Left cardiac atrium (tissue), 4 donors: ENCODE results near the gene AGR2. TPM values are rescaled to one million over a fixed set of nuclear protein-coding genes. Genes with fewer than 3 reads are reported as not detected.
"Not testable (repeated sequence)": the region's sequence is repeated elsewhere in the genome, so short reads cannot be mapped to it uniquely, and the experiment has no call there.

ENCODE experiments used
- ATAC-seq, 2 donors: fragments of 200-7000 bp; cut with Tn5 transposase; one replicate each; pipeline ENCODE4 v1.9.1; 2020; ENCODE audit warnings: mild to moderate bottlenecking in 2 of 2, moderate library complexity in 2 of 2
- DNase-seq: peaks from one replicate; pipeline ENCODE4 v3.0.0-alpha.2; 2020
- intact Hi-C, 2 donors: fragments of 100-400 bp; cut with DNase I; formaldehyde crosslinking; loops; one replicate each; pipeline versions ENCODE4 v1.14.1 to v1.15.1; 2022 to 2023
- total RNA-seq, 2 donors: library from RNA; stranded (reverse); fragmentation: NEBNext Ultra II Directional; extraction: Animal tissue kit (Norgen Biotek cat#: 25700); gene quantifications; one replicate each; pipeline ENCODE4 v1.2.1, GENCODE V29; 2021
- donor health status: DM: no; HTN: yes; CAD: no.
- donor health status: DM: no; HTN: yes; CAD: no; lungs with severe emphysema.
- donor health status: DM: yes; HTN: yes; CAD: no.
- donor health status: Dilated cardiomyopathy.

Gene AGR2
- total RNA-seq, 2 donors from 2014 or later = not detected

- ATAC-seq = no peak
- DNase-seq = no peak
- intact Hi-C loops = no loop called here
Measured at GRCh38 chr7:16780596-16780995, 24.2 kb downstream of the AGR2 start.

GRCh38 chr7:16779051-16779450 is 25.7 kb downstream of the AGR2 start:
- DNase-seq = no peak
- no peak for ATAC-seq
- intact Hi-C loops = no loop called here

- DNase-seq = no peak
- ATAC-seq = no peak
- intact Hi-C loops = no loop called here
Measured at GRCh38 chr7:16778476-16778875, 26.3 kb downstream of the AGR2 start.

- DNase-seq = no peak
- ATAC-seq = no peak
- intact Hi-C loops = no loop called here
Measured at GRCh38 chr7:16776053-16776452, 28.7 kb downstream of the AGR2 start.

GRCh38 chr7:16774986-16775385 is 29.8 kb downstream of the AGR2 start:
- intact Hi-C loops = no loop called here
- ATAC-seq (no peak), DNase-seq (no peak)

- DNase-seq (no peak), ATAC-seq (no peak)
- intact Hi-C loops = no loop called here
Measured at GRCh38 chr7:16774294-16774693, 30.5 kb downstream of the AGR2 start.

GRCh38 chr7:16773884-16774283 is 30.9 kb downstream of the AGR2 start:
- intact Hi-C loops = no loop called here
- ATAC-seq = no peak

GRCh38 chr7:16773326-16773725 is 31.5 kb downstream of the AGR2 start:
- intact Hi-C loops = no loop called here
- ATAC-seq (no peak), DNase-seq (no peak)

More at GRCh38 chr7:16773884-16774283, 30.9 kb downstream of the AGR2 start:
- DNase-seq = no peak

GRCh38 chr7:16770657-16771329 is 34.0 kb downstream of the AGR2 start:
- intact Hi-C loops = no loop called here
- DNase-seq (no peak), ATAC-seq (no peak)

GRCh38 chr7:16769994-16770393 is 34.8 kb downstream of the AGR2 start:
- intact Hi-C loops, DNase-seq, ATAC-seq: not testable (repeated sequence)

GRCh38 chr7:16765436-16765859 is 39.4 kb downstream of the AGR2 start:
- intact Hi-C loops = no loop called here
- no peak for ATAC-seq
- no peak for DNase-seq

- DNase-seq (no peak), ATAC-seq (no peak)
- intact Hi-C loops = no loop called here
Measured at GRCh38 chr7:16764942-16765341, 39.9 kb downstream of the AGR2 start.

GRCh38 chr7:16762177-16762576 is 42.6 kb downstream of the AGR2 start:
- no peak for DNase-seq
- no peak for ATAC-seq
- intact Hi-C loops = no loop called here

- DNase-seq = no peak
- no peak for ATAC-seq
- intact Hi-C loops = no loop called here
Measured at GRCh38 chr7:16759840-16760239, 45.0 kb downstream of the AGR2 start.

- intact Hi-C loops = no loop called here
- DNase-seq (no peak), ATAC-seq (no peak)
Measured at GRCh38 chr7:16758631-16759611, 45.9 kb downstream of the AGR2 start.

- ATAC-seq (no peak), DNase-seq (no peak)
- intact Hi-C loops = no loop called here
Measured at GRCh38 chr7:16758036-16758435, 46.8 kb downstream of the AGR2 start.

GRCh38 chr7:16755397-16755796 is 49.4 kb downstream of the AGR2 start:
- intact Hi-C loops = no loop called here
- no peak for ATAC-seq
- no peak for DNase-seq

- intact Hi-C loops = no loop called here
- DNase-seq = no peak
- no peak for ATAC-seq
Measured at GRCh38 chr7:16754856-16755317, 49.9 kb downstream of the AGR2 start.

GRCh38 chr7:16753932-16754855 is 50.6 kb downstream of the AGR2 start:
- ATAC-seq (peak; percentile 60 to 67), DNase-seq (peak; percentile 40)
- intact Hi-C loops = no loop called here
